NB4 (cell line): ENCODE results near the gene ENO2.
A peak's percentile ranks its signal among the peaks of the same experiment; 100 is the strongest.
"Not testable (repeated sequence)": the region's sequence is repeated elsewhere in the genome, so short reads cannot be mapped to it uniquely, and the experiment has no call there.

Experiments
- DNase-seq: peaks from one replicate; pipeline ENCODE4 v3.0.0; 2010; ENCODE audit warnings: low read depth
- H3K4me3 ChIP-seq: one replicate; pipeline ENCODE4 v1.5.1; 2011; ENCODE audit warnings: mild to moderate bottlenecking, low read depth, low read length, moderate library complexity
- CTCF ChIP-seq: IDR thresholded peaks from one replicate; pipeline ENCODE4 v1.5.1; 2012; ENCODE audit warnings: low read depth, low read length
- MYC ChIP-seq: IDR thresholded peaks from 2 replicates; pipeline ENCODE4 v1.6.1; 2011; ENCODE audit warnings: low read depth, low read length
- POLR2A ChIP-seq: IDR thresholded peaks from 2 replicates; pipeline ENCODE4 v1.6.1; 2011; ENCODE audit warnings: mild to moderate bottlenecking; ENCODE audit not compliant: insufficient read length; ENCODE audit errors: extremely low read depth
- TF ChIP-seq, protein P1 (sequence below): IDR thresholded peaks from 2 replicates; pipeline ENCODE4 v1.6.1; 2011; ENCODE audit warnings: low read depth, low read length

Gene ENO2

GRCh38 chr12:6914246-6914946 lies at the start of gene ENO2:
Gene ENO2 (plus strand): TSS chr12:6914580. CDS start chr12:6915833, 1,253 bp downstream.
- no peak within 1 kb of the TSS for H3K4me3 ChIP-seq
- DNase-seq = peak; percentile 64
- TF ChIP-seq, protein P1, sequence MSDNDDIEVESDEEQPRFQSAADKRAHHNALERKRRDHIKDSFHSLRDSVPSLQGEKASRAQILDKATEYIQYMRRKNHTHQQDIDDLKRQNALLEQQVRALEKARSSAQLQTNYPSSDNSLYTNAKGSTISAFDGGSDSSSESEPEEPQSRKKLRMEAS = peak; percentile 65
- TF ChIP-seq POLR2A (no peak), CTCF (no peak)

- DNase-seq, H3K4me3 ChIP-seq: not testable (repeated sequence)
Observed at GRCh38 chr12:6865307-6865706, 49.1 kb upstream of the ENO2 start.

DNA sequence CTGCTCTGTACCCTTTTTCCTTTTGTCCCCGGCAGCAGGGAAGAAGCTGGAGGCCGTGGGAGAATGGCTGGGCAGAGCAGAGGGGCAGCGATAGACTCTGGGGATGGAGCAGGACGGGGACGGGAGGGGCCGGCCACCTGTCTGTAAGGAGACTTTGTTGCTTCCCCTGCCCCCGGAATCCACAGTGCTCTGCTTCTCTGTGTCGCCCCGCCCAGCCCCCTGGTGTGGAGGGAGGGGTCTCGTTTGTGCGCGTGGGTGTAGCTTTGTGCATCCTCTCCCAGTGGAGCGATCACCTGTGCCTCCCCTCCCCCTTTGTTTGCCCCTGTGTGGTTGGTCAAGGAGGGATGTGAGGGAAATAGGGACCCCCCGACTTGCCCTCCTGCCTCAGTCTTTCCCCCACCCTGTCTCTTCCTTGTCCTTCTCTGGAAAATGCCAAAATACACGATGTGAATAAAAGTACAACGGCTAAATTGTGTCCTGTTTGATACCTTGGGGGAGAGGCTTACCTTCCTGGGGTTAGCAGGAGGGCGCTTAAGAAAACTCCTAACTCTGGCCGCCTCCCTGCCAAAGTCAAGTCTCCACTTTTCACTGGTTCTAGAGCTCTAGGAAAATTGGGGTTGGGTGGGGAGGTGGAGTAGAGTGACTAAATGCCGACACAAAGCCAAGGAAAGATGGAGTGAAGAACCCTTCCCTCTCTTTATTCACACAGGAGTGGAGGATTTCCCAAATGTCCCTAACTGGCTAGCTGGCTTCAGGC lies 48.0 kb upstream of the ENO2 start:
- peak overlapping the region; percentile 57 for H3K4me3 ChIP-seq
- TF ChIP-seq, protein P1 = no peak
- TF ChIP-seq MYC = no peak
- no peak for TF ChIP-seq POLR2A
- TF ChIP-seq CTCF = no peak
- DNase-seq = no peak

DNA sequence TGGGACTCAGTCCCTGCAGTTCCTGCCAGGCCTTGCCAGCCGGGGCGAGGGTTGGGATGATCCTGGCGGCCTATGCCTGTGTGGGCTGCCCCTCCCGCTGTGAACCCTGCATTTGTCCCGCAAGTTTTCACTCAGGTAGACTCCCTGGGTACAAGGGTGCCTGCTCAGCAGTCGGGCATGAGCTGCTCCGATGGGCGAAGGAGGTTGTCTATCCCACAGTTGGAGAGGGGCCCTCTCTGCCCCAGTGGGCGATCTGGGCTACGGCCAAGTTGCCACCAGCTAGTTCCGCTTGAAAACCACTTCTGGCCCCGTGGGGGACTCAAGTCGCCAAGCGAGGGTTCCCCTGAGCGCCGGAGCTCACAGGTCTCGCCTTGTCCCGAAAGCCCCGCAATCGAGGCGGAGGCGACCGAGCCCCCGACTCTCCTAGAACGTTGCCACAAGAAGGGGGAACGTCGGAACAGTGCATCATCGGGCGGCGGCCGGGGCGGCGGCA lies 47.4 kb upstream of the ENO2 start:
- TF ChIP-seq MYC = no peak
- no peak for DNase-seq
- H3K4me3 ChIP-seq = peak overlapping the region; percentile 57

DNA sequence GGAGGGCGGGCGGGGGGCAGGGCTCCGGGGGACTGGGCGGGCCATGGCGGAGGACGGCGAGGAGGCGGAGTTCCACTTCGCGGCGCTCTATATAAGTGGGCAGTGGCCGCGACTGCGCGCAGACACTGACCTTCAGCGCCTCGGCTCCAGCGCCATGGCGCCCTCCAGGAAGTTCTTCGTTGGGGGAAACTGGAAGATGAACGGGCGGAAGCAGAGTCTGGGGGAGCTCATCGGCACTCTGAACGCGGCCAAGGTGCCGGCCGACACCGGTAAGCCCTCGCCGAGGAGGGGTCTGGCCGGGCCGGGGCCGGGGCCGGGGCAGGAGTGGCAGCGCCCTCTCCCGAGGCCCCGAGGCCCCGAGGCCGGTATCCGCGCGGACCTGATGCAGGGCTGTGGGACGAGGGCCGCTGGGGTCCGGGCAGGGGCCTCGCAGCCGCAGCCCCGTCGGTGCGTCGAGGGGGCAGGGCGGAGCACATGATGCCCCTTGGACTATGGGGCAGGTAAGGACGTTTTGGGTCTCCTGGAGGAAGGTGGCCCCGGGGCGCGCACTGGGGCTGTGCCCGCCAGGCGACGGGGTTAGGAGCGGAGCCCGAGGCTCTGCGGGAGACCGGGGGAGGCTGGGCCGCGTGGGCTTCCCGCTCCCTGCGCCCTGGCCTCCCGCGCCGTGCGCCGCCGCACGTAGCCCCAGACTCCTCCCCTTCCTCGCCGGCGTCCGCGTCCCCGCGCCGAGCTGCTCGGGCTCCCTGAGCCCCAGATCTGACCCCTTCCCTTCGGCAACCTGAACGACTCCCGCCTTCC lies 46.8 kb upstream of the ENO2 start, which contains the start of gene TPI1:
Gene TPI1, plus strand, starts transcription at position 119 of the 798 bp plus-strand sequence. Its CDS starts 36 bp downstream, at position 155.
- DNase-seq = peak; percentile 84
- TF ChIP-seq, protein P1 = 0 out of 2 replicates have a peak, but pooled peaks have one; percentile 2
- TF ChIP-seq POLR2A (peak; percentile 97), MYC (no peak; the same call in 1 of the 2 replicates), CTCF (no peak)
- H3K4me3 ChIP-seq = peak within 1 kb of the TSS; percentile 96

GRCh38 chr12:6868211-6869048 lies 46.0 kb upstream of the ENO2 start:
- peak overlapping the region; percentile 96 for H3K4me3 ChIP-seq
- DNase-seq = peak; percentile 44
- TF ChIP-seq, protein P1 = no peak
- TF ChIP-seq MYC (no peak), POLR2A (no peak), CTCF (peak; percentile 21)
